K562 (cell line): ENCODE measurements around the gene SMIM36.

Experiments used
- ESRRA ChIP-seq: fragments of 450-650 bp; IDR thresholded peaks from 2 replicates; pipeline ENCODE4 v1.6.1; 2014; ENCODE audit warnings: low read depth, mild to moderate bottlenecking, moderate library complexity, borderline replicate concordance
- IRF2 ChIP-seq: sonication (generic); formaldehyde crosslinking; IDR thresholded peaks from 2 replicates; pipeline ENCODE4 v1.8.1; 2022; ENCODE audit warnings: mild to moderate bottlenecking, missing genetic modification reagents
- KHSRP ChIP-seq: fragments of 450-650 bp; IDR thresholded peaks from 2 replicates; pipeline ENCODE4 v1.6.1; 2017
- POLR2A ChIP-seq: fragments of 450-650 bp; conservative IDR thresholded peaks from 2 replicates; pipeline ENCODE4 v1.6.1; 2016
- U2AF2 ChIP-seq: fragments of 200-400 bp; formaldehyde crosslinking; optimal IDR thresholded peaks from 2 replicates; pipeline ENCODE3; 2017; ENCODE audit warnings: low read depth, mild to moderate bottlenecking, low read length
- TF ChIP-seq, protein P1 (sequence below): sonication (generic); formaldehyde crosslinking; IDR thresholded peaks from 2 replicates; pipeline ENCODE4 v1.8.1; 2023; ENCODE audit warnings: mild to moderate bottlenecking, missing genetic modification reagents

DNA sequence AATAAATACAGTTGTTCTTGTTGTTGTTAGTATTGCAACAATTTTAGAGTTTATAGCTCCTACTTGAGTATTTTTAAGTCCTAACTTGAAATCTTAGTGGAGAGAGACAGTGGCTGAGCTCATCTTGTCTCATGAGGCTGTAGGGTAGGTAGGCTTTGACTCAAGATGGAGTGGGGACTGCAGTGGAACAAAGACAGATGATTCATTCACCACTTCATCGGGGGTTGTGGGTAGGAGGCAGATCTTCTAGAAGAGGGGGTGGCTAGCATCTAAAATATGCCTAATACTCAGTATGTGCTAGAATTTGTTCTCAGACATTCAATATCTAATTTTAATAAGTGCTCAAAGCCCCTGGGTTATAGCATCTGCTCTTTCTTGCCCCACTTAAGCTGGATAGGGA lies 76.5 kb downstream of the SMIM36 start:
- no peak for TF ChIP-seq U2AF2
- no peak for TF ChIP-seq POLR2A
- TF ChIP-seq KHSRP: no peak
- no peak for TF ChIP-seq ESRRA
- no peak for TF ChIP-seq IRF2 (CRISPR knock-in tag)
- TF ChIP-seq, protein P1, sequence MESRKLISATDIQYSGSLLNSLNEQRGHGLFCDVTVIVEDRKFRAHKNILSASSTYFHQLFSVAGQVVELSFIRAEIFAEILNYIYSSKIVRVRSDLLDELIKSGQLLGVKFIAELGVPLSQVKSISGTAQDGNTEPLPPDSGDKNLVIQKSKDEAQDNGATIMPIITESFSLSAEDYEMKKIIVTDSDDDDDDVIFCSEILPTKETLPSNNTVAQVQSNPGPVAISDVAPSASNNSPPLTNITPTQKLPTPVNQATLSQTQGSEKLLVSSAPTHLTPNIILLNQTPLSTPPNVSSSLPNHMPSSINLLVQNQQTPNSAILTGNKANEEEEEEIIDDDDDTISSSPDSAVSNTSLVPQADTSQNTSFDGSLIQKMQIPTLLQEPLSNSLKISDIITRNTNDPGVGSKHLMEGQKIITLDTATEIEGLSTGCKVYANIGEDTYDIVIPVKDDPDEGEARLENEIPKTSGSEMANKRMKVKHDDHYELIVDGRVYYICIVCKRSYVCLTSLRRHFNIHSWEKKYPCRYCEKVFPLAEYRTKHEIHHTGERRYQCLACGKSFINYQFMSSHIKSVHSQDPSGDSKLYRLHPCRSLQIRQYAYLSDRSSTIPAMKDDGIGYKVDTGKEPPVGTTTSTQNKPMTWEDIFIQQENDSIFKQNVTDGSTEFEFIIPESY: no peak
